GM21825 (cell line): Measurements from ENCODE around the gene DYNLT4.

Experiments
- ATAC-seq: cut with Tn5 transposase; IDR thresholded peaks from one replicate; pipeline ENCODE4 v1.9.1; 2021; ENCODE audit warnings: mild to moderate bottlenecking, moderate library complexity; ENCODE audit not compliant: unreplicated experiment

The DYNLT4 gene

DNA sequence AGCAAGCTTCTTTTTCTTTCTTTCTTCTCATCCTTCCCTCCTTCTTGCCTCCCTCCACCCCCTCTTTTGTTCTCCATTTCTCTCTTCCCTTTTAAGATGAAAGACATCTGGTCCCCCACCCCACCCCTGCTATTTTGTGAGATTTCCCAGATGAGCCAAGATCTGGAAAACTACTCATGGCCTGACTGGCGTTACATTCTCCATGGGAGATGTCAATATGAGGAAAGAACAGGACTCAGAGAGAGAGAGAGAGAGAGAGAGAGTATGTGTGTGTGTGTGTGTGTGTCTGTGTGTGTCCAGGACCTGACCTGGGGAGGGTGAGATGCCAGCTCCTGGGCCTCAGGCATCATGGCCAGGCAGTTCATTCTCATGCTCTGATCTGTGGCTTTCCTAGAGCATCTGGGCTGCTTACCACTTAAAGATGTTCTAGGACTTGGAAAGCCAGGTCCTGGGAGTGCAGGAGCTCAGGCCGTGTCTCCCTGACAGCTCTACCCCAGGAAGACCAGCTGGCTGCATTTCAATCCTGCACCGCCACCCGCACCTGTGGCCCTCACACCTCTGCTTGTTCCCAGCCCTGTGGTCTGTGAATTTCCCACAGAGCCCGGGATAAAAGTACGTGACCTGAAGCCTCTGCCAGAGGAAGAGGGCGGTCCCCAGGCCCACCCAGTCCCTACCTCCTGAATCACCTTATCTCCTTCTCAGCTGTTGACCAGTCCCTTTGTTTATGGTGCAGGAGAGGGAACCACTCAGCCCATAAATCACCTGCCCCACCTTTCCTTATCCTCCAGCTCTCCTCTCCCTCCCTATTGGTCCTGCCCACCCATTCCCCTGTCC, 16.0 kb downstream of the DYNLT4 start:
- no peak for ATAC-seq

- no peak for ATAC-seq
Observed at GRCh38 chr1:44788120-44788860, 18.9 kb downstream of the DYNLT4 start, which contains the start of gene BEST4. Gene BEST4 (minus strand): TSS chr1:44788170. CDS start chr1:44787705, 465 bp downstream.

DNA sequence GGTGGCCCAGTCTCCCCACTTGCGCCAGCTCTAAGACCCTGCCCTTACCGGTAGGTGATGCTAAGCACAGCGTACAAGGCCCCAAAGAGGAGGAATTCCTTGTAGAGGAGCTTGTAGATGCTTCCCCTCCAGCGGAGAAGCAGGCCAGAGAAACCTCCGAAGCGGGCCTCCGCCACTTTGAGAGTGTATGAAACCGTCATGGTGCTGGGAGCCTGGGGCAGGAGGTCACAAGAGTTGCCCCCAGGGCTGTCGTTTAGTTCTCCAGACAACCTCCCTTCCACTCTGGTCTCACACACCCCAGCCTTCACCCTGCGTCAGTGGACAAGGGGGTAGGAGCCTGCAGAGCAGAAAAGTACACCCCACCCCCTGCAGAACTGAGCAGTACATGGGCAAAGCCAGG, 19.6 kb downstream of the DYNLT4 start:
- no peak for ATAC-seq

DNA sequence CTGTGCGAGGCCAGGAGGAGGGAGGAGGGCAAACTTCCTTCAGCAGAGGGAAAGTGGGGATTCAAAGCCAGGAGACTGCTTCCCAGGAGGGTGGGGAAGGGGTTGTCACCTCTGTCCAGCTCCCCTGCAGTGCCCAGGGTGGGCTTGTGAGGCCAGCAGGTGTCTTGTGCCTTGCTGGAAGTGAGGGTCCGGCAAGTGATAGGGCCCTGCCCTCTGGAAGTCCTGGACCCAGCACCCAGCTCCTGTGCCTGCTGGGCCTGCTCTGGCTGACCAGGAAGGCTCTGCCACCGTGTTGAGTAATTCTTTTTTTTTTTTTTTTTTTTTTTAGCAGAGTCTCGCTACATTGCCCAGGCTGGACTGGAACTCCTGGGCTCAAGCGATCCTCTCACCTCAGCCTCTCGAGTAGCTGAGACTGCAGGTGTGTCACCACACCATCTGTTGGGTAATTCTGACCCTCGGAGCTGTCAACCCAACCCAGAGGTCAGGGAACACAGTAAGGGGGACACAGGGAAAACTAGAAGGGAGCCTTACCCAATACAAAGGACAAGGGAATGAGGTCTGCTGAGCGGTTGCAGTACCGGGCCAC, 20.2 kb downstream of the DYNLT4 start:
- ATAC-seq: no peak

DNA sequence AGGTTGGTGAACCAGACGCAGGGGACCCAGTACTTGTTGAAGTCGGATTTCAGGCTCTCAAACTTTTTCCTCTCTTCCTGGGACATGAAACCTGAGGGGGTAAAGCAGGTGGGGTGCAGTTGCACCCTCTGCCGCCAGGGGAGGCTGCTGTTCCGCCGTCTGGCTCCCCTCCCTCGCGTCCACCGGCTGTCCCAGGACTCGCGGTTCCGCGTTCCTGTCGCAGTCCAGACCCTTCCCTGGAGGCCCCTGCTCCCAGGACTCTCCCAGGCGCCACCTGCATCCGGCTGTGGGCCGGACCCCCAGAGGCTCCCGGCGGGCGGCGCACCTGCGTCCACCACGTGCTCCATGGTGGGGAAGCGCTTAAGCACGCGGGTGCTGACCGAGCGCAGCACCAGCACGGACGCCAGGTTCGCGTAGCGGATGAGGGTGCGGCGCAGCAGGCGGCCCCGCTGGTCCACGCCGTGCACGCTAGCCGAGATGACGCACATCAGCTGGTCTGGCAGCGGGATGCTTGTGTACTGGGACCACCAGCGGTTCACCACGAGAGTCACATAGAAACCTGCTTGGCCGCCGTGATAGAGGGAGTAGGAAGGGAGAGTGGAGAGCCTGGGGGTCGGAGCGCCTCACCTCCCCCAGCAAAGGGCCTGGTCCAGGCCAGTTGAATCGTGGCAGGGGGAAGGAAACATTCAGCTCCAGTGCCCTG, 20.9 kb downstream of the DYNLT4 start:
- ATAC-seq: peak; percentile 48

DNA sequence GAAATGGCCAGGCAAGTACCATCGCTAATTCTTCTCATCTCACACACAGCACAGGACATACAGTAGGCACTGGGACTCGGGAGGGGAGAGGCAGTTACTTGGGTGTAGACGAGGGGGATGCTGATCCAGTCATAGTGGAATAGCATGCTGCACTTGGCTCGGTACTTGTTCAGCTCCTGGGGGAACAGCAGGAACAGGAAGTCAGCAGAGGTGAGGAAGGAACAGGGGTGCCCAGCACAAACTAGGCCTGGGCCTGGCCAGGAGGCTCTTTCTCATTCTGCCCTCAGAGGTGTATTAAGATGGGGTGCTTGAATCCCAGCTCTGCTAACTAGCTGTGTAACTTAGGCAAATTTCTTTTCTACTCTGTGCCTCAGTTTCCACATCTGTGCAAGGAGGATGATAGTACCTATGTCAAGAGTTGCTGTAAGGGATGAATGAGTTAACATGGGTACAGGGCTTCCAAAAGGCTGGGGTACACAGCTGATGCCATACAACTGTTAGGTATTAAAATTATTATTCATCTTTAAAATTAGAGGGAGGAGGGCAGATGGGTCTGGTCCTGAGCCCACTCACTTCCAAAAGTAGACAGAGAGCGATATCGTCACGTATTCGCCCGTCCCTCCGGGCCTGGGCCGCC, 21.5 kb downstream of the DYNLT4 start:
- ATAC-seq: no peak

DNA sequence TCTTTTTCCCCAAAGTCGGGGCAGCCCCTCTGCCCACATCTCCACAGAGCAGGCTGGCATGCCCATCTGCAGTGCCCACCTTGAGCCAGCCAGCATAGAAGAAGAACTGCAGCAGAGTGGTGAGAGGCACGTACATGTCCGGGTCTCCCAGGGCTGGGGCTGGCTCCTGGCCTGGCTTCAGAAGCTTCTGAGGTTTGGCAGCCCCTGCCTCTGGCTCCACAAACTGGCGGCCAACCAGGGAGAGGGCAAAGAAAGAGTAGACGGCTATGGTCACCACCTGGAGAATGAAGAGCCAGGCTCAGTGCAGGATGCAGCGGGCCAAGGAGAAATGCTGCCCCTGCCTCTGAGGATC, 22.1 kb downstream of the DYNLT4 start:
- ATAC-seq: no peak

DNA sequence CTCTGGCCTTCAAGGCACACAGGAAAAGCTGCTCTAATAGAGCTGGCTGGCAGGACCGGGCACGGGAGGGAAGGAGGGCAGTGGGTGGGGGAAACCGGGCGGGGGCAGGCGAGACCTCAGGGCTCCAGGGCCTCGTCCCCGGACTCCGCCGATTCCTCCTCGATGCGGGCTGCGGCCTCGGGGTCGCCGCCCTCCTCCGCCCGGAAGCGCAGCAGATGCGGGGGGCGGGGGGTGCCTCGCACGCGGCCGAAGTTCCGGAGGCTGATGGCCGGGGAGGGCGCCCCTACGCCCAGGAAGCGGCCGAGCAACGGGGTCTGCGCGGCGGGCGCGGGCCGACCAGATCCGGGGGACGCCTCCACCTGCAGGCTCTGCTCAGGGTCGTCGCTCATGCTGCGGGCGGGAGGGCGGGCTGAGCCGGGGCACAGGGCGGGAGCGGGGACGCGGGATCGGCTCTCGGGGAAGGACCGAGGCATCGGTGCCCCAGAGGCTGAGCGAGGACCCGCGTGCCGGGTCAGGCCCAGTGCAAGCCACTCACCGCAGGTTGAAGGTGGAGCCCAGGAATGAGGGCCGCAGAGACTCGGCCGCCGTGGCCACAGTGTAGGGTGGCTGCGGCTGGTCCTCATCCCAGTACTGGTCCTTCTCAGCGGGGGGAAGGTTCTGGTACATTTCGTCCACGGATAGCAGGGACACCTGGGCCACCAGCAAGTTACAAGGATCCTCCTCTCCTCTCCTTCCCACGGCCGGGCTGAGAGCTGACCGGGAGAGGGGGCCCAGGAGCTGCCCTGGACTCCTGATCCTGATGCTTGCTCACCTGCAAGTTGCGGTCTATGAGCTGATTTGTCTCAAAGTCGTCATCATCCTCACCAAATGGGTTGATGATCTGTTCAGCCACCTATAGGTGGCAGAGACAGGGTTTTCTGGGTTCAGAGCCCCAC, 22.8 kb downstream of the DYNLT4 start:
- ATAC-seq: no peak

DNA sequence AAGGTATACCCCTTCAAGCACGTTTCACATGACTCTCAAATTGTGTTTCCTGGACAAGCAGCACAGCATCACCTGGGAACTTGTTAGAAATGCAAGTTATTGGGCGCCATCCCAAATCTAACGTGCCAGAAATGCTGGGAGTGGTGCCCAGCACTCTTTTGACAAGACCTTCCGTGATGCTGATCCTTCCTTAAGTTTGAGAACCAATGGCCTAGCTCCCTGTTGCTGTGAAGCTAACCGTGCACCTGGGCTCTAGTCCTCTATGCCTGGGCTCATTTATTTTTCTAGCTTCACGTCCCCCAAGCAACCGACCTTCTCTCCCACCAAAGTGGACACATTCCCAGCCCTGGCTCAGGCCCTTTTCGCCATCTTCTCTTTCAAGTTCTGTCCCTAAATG, 23.5 kb downstream of the DYNLT4 start:
- ATAC-seq: no peak

GRCh38 chr1:44780583-44781121, 26.5 kb downstream of the DYNLT4 start:
- ATAC-seq: no peak

- ATAC-seq: no peak
Observed at GRCh38 chr1:44778705-44779576, 28.2 kb downstream of the DYNLT4 start.

GRCh38 chr1:44777969-44778635, 29.0 kb downstream of the DYNLT4 start:
- ATAC-seq: no peak

GRCh38 chr1:44777547-44777946, 29.6 kb downstream of the DYNLT4 start:
- ATAC-seq: no peak

DNA sequence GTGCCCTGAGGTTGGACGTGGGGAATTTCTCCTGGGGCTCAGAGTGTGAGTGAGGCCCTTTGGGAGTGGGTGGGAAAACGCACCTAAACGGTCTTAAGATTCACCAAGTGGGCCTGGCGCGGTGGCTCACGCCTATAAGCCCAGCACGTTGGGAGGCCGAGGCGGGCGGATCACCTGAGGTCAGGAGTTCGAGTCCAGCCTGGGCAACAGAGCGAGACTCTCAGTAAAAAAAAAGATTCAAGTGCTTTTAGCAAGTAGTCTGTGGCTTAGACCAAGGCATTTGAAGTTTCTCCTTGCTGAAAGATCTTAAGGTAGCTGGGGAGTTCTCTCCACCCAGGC, 30.5 kb downstream of the DYNLT4 start:
- ATAC-seq: no peak

DNA sequence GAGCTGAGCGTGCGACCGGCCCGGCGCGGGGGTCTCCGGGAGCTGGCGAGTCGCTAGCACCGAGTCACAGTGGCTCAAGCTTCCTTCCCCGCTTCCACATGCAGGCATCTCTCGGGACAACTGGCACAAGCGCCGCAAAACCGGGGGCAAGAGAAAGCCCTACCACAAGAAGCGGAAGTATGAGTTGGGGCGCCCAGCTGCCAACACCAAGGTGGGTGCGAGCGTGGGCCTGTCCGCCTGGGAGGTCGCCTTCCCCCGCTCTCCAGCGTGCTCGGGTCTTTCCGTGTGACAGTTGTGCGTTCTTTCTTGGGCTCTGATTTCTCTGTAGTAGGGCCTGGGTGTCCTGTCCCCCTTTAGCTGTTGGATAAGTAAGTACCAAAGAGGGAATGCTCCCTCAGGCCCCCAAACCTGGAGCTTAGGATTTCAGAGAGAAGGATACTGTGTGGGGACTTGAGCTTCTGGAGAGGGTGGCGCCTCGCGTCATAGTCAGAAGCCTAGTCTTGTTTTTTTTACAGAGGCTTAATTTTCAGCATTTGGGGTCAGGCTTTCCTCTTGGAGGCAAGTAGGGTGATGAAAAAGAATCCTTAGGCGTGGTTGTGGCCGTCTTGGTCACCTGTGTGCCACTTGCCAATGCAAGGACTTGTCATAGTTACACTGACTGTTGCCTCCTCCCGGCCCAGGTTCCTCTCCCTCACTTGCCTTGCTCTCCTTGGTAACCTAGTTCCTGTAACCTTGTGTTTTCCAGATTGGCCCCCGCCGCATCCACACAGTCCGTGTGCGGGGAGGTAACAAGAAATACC, 31.0 kb downstream of the DYNLT4 start:
- peak; percentile 15 for ATAC-seq

- ATAC-seq: peak; percentile 69
Observed at GRCh38 chr1:44775078-44775929, 31.8 kb downstream of the DYNLT4 start, which contains the start of gene RPS8. Gene RPS8 (plus strand): TSS chr1:44775540. CDS start chr1:44775597, 57 bp downstream.
